H9 (cell line): Measurements from ENCODE around the gene TMEM14C. TPM values are rescaled to one million over a fixed set of nuclear protein-coding genes. Genes with fewer than 3 reads are reported as not detected.
"Not testable (repeated sequence)": the region's sequence is repeated elsewhere in the genome, so short reads cannot be mapped to it uniquely, and the experiment has no call there.

Experiments
- DNase-seq: peaks from one replicate; pipeline ENCODE4 v3.0.0-alpha.2; 2017
- H2AFZ ChIP-seq: one replicate; pipeline ENCODE4 v1.6.1; 2013; ENCODE audit warnings: mild to moderate bottlenecking, low read length, control low read depth, moderate library complexity
- H2AK5ac ChIP-seq: 2 replicates; pipeline ENCODE4 v1.6.1; 2013; ENCODE audit warnings: low read length, control low read depth, mixed read lengths; ENCODE audit not compliant: insufficient read length
- H2BK120ac ChIP-seq: one replicate; pipeline ENCODE4 v1.6.1; 2013; ENCODE audit warnings: low read depth, mild to moderate bottlenecking, low read length, control low read depth, inconsistent platforms; ENCODE audit not compliant: poor library complexity, severe bottlenecking
- H2BK12ac ChIP-seq: 2 replicates; pipeline ENCODE4 v1.6.1; 2013; ENCODE audit warnings: low read length, control low read depth, mixed read lengths, low read depth; ENCODE audit not compliant: insufficient read length
- H2BK15ac ChIP-seq: 2 replicates; pipeline ENCODE4 v1.6.1; 2013; ENCODE audit warnings: low read depth, low read length, control low read depth
- H2BK20ac ChIP-seq: one replicate; pipeline ENCODE4 v1.6.1; 2013; ENCODE audit warnings: low read depth, mild to moderate bottlenecking, low read length, control low read depth, inconsistent platforms; ENCODE audit not compliant: poor library complexity, severe bottlenecking
- H2BK5ac ChIP-seq: 2 replicates; pipeline ENCODE4 v1.6.1; 2013; ENCODE audit warnings: low read length, control low read depth, mixed read lengths; ENCODE audit not compliant: insufficient read length
- H3K14ac ChIP-seq: 2 replicates; pipeline ENCODE4 v1.6.1; 2013; ENCODE audit warnings: low read length, control low read depth; ENCODE audit not compliant: insufficient read depth
- H3K18ac ChIP-seq: 2 replicates; pipeline ENCODE4 v1.6.1; 2013; ENCODE audit warnings: low read depth, mild to moderate bottlenecking, mixed read lengths, low read length, control low read depth; ENCODE audit not compliant: insufficient read length
- H3K23ac ChIP-seq: 2 replicates; pipeline ENCODE4 v1.6.1; 2013; ENCODE audit warnings: low read length, control low read depth, mixed read lengths, low read depth; ENCODE audit not compliant: insufficient read length
- H3K23me2 ChIP-seq: 2 replicates; pipeline ENCODE4 v1.6.1; 2013; ENCODE audit warnings: low read depth, mild to moderate bottlenecking, mixed read lengths, low read length, control low read depth; ENCODE audit not compliant: insufficient read length, poor library complexity, severe bottlenecking
- H3K27ac ChIP-seq: 2 replicates; pipeline ENCODE4 v1.5.1; 2013; ENCODE audit warnings: low read length, control low read depth, mixed read lengths, low read depth; ENCODE audit not compliant: insufficient read length
- H3K27me3 ChIP-seq: 2 replicates; pipeline ENCODE4 v1.6.1; 2013; ENCODE audit warnings: low read length, control low read depth, inconsistent platforms; ENCODE audit not compliant: insufficient read depth
- H3K4ac ChIP-seq: 2 replicates; pipeline ENCODE4 v1.6.1; 2013; ENCODE audit warnings: low read depth, mild to moderate bottlenecking, control low read depth, inconsistent platforms, low read length, moderate library complexity
- H3K4me1 ChIP-seq: 2 replicates; pipeline ENCODE4 v1.6.1; 2013; ENCODE audit warnings: low read length, control low read depth, inconsistent platforms; ENCODE audit not compliant: insufficient read depth
- H3K4me2 ChIP-seq: 2 replicates; pipeline ENCODE4 v1.6.1; 2013; ENCODE audit warnings: low read length, control low read depth, mixed read lengths; ENCODE audit not compliant: insufficient read length, insufficient read depth
- H3K56ac ChIP-seq: 2 replicates; pipeline ENCODE4 v1.6.1; 2013; ENCODE audit warnings: low read depth, mild to moderate bottlenecking, mixed read lengths, low read length, control low read depth; ENCODE audit not compliant: insufficient read length
- H3K79me1 ChIP-seq: 2 replicates; pipeline ENCODE4 v1.6.1; 2013; ENCODE audit warnings: low read depth, mild to moderate bottlenecking, moderate library complexity, low read length, control low read depth, inconsistent platforms; ENCODE audit not compliant: insufficient read depth, poor library complexity, severe bottlenecking
- H3K79me2 ChIP-seq: 2 replicates; pipeline ENCODE4 v1.6.1; 2013; ENCODE audit warnings: low read length, control low read depth, inconsistent platforms; ENCODE audit not compliant: insufficient read depth
- H3K9ac ChIP-seq: 2 replicates; pipeline ENCODE4 v1.6.1; 2013; ENCODE audit warnings: low read length, control low read depth, mixed read lengths; ENCODE audit not compliant: insufficient read length; ENCODE audit errors: extremely low read depth
- H3K9me3 ChIP-seq: one replicate; pipeline ENCODE4 v1.6.1; 2013; ENCODE audit warnings: low read depth, low read length, inconsistent platforms; ENCODE audit not compliant: control insufficient read depth
- H3T11ph ChIP-seq: one replicate; pipeline ENCODE4 v1.6.1; 2013; ENCODE audit warnings: mild to moderate bottlenecking, low read length, control low read depth, inconsistent platforms
- H4K20me1 ChIP-seq: one replicate; pipeline ENCODE4 v1.6.1; 2013; ENCODE audit not compliant: control insufficient read depth, insufficient read length, insufficient read depth
- H4K5ac ChIP-seq: 2 replicates; pipeline ENCODE4 v1.6.1; 2013; ENCODE audit warnings: low read depth, mild to moderate bottlenecking, mixed read lengths, low read length, control low read depth; ENCODE audit not compliant: insufficient read length
- H4K8ac ChIP-seq: replicated peaks from 2 replicates; pipeline ENCODE4 v1.6.1; 2013; ENCODE audit warnings: low read length, control low read depth, mixed read lengths, low read depth; ENCODE audit not compliant: insufficient read length
- H4K91ac ChIP-seq: 2 replicates; pipeline ENCODE4 v1.6.1; 2013; ENCODE audit warnings: low read depth, mild to moderate bottlenecking, moderate library complexity, mixed read lengths, low read length, control low read depth; ENCODE audit not compliant: insufficient read length
- H3K27ac Mint-ChIP-seq, 3 experiments: 2 replicates in 2 of 3; 3 replicates in 1 of 3; pipeline ENCODE4 v1.8.0; 2020 to 2021; ENCODE audit warnings: mixed read lengths in 3 of 3, mild to moderate bottlenecking in 1 of 3, moderate library complexity in 1 of 3
- H3K27me3 Mint-ChIP-seq: 2 replicates; pipeline ENCODE4 v1.8.0; 2021; ENCODE audit warnings: low read depth, mild to moderate bottlenecking, moderate library complexity, mixed read lengths
- H3K36me3 Mint-ChIP-seq, 3 experiments: 2 replicates in 2 of 3; 3 replicates in 1 of 3; pipeline ENCODE4 v1.8.0; 2020 to 2021; ENCODE audit warnings: low read depth in 3 of 3, mixed read lengths in 3 of 3; ENCODE audit not compliant: insufficient read depth in 1 of 3
- H3K4me1 Mint-ChIP-seq, 2 experiments: 2 replicates each; pipeline ENCODE4 v1.8.0; 2020; ENCODE audit warnings: mixed read lengths in 2 of 2
- H3K4me3 Mint-ChIP-seq, 2 experiments: 2 replicates in 1 of 2; 3 replicates in 1 of 2; pipeline ENCODE4 v1.8.0; 2020 to 2021; ENCODE audit warnings: mild to moderate bottlenecking in 2 of 2, mixed read lengths in 2 of 2, moderate library complexity in 1 of 2
- H3K9me3 Mint-ChIP-seq, 2 experiments: 2 replicates in 1 of 2; 3 replicates in 1 of 2; pipeline ENCODE4 v1.8.0; 2020; ENCODE audit warnings: mild to moderate bottlenecking in 2 of 2, mixed read lengths in 2 of 2, moderate library complexity in 1 of 2
- WGBS: extraction: QIAGEN DNeasy Blood & Tissue Kit; methylation state at CpG from one replicate; pipeline ENCODE4 v1.1.7; 2013; ENCODE audit warnings: missing lambda C conversion rate, low lambda C conversion rate, mixed read lengths; ENCODE audit not compliant: insufficient read length; ENCODE audit errors: extremely low coverage; 5-methylcytosine and 5-hydroxymethylcytosine counted together
- total RNA-seq: library from RNA; stranded (reverse); gene quantifications from 2 replicates; pipeline ENCODE4 v1.2.1, GENCODE V29; 2021
- TF ChIP-seq, protein P1 (sequence below): fragments of 200-600 bp; sonication (generic); conservative IDR thresholded peaks from 3 replicates; pipeline ENCODE4 v1.8.0; 2021; ENCODE audit warnings: antibody characterized with exemption, mild to moderate bottlenecking

Gene TMEM14C
- total RNA-seq, 1 experiment from 2014 or later: 94.4 TPM

- no peak overlapping the region for H3T11ph ChIP-seq
- H4K8ac ChIP-seq: no peak overlapping the region
- no peak overlapping the region for H2BK15ac ChIP-seq
- H4K91ac ChIP-seq: no peak overlapping the region
- H2BK12ac ChIP-seq: no peak overlapping the region
- no peak overlapping the region for H3K4ac ChIP-seq
- no peaks in the 10 kb centered on the region for H3K79me1 ChIP-seq
- H3K14ac ChIP-seq: no peak overlapping the region
- H3K9me3 Mint-ChIP-seq: no peaks in the 10 kb centered on the region; a peak in 1 of 5 replicates
- peaks cover 5 to 6% of the 10 kb centered on the region in 2 experiments for H3K4me1 Mint-ChIP-seq
- H3K4me3 Mint-ChIP-seq: no peak overlapping the region
- H3K9me3 ChIP-seq: no peaks in the 10 kb centered on the region
- H3K27ac ChIP-seq: no peak overlapping the region
- no peak overlapping the region for H2BK120ac ChIP-seq
- H3K27me3 ChIP-seq: no peaks in the 10 kb centered on the region
- no peak overlapping the region for H2AK5ac ChIP-seq
- H3K4me1 ChIP-seq: no peaks in the 10 kb centered on the region
- H3K79me2 ChIP-seq: no peaks in the 10 kb centered on the region
- H4K5ac ChIP-seq: no peak overlapping the region
- H3K4me2 ChIP-seq: no peak overlapping the region
- no peak overlapping the region for H2BK20ac ChIP-seq
- H3K36me3 Mint-ChIP-seq: peaks cover 0 to 6% (median 0%) of the 10 kb centered on the region in 3 experiments; a peak in 2 of 7 replicates
- no peaks in the 10 kb centered on the region for H3K27me3 Mint-ChIP-seq
- H3K23me2 ChIP-seq: no peaks in the 10 kb centered on the region
- DNase-seq: no peak
- no peak overlapping the region for H3K56ac ChIP-seq
- H2AFZ ChIP-seq: no peak overlapping the region
- no peak overlapping the region for H3K9ac ChIP-seq
- TF ChIP-seq, protein P1, sequence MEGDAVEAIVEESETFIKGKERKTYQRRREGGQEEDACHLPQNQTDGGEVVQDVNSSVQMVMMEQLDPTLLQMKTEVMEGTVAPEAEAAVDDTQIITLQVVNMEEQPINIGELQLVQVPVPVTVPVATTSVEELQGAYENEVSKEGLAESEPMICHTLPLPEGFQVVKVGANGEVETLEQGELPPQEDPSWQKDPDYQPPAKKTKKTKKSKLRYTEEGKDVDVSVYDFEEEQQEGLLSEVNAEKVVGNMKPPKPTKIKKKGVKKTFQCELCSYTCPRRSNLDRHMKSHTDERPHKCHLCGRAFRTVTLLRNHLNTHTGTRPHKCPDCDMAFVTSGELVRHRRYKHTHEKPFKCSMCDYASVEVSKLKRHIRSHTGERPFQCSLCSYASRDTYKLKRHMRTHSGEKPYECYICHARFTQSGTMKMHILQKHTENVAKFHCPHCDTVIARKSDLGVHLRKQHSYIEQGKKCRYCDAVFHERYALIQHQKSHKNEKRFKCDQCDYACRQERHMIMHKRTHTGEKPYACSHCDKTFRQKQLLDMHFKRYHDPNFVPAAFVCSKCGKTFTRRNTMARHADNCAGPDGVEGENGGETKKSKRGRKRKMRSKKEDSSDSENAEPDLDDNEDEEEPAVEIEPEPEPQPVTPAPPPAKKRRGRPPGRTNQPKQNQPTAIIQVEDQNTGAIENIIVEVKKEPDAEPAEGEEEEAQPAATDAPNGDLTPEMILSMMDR: no peak
- no peak overlapping the region for H3K27ac Mint-ChIP-seq
- H2BK5ac ChIP-seq: no peak overlapping the region
- H3K23ac ChIP-seq: no peak overlapping the region
- H4K20me1 ChIP-seq: no peaks in the 10 kb centered on the region
- H3K18ac ChIP-seq: no peak overlapping the region
Measured at GRCh38 chr6:10740061-10740460, 17.2 kb downstream of the TMEM14C start.

DNA sequence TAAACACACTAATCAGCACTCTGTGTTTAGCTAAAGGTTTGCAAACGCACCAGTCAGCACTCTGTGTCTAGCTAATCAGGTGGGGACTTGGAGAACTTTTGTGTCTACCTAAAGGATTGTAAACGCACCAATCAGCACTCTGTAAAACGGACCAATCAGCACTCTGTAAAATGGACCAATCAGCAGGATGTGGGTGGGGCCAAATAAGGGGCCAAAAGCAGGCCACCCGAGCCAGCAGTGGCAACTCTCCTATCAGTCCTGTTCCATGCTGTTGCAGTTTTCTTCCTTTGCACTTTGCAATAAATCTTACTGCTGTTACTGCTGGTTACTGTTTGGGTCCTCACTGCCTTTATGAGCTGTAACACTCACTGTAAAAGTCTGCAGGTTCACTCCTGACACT is 18.8 kb downstream of the TMEM14C start:
- H3K4me1 ChIP-seq, H2AK5ac ChIP-seq, H3K23ac ChIP-seq, H2BK12ac ChIP-seq, H3K14ac ChIP-seq, H4K20me1 ChIP-seq, H3K56ac ChIP-seq, H3K27ac Mint-ChIP-seq, H2BK20ac ChIP-seq, H3K27me3 Mint-ChIP-seq, H3K79me1 ChIP-seq, H4K91ac ChIP-seq, H3K36me3 Mint-ChIP-seq, H3K4me2 ChIP-seq, H2AFZ ChIP-seq, H3T11ph ChIP-seq, H3K4me3 Mint-ChIP-seq, H3K79me2 ChIP-seq, H2BK5ac ChIP-seq, H3K18ac ChIP-seq, H3K23me2 ChIP-seq, H4K5ac ChIP-seq, H3K4ac ChIP-seq, DNase-seq, H3K9ac ChIP-seq, H3K27me3 ChIP-seq, H3K27ac ChIP-seq, H3K9me3 ChIP-seq, H2BK120ac ChIP-seq, H3K9me3 Mint-ChIP-seq, H4K8ac ChIP-seq, H2BK15ac ChIP-seq: not testable (repeated sequence)
- no CpG with 5 or more reads among the region's 4 CpGs for WGBS
- peaks cover 9 to 12% of the 10 kb centered on the region in 2 experiments for H3K4me1 Mint-ChIP-seq
